Transverse colon (tissue), 4 donors: ENCODE data around the gene ANKLE1. TPM values are rescaled to one million over a fixed set of nuclear protein-coding genes. Genes with fewer than 3 reads are reported as not detected.

Source experiments
- DNase-seq: peaks from one replicate; pipeline ENCODE4 v3.0.0-alpha.2; 2019
- H3K27ac ChIP-seq, 4 donors: fragments of 200-600 bp; sonication (generic); 2 replicates each; pipeline ENCODE4 v1.5.1; 2016 to 2018; ENCODE audit warnings: inconsistent platforms in 4 of 4
- H3K27me3 ChIP-seq: fragments of 200-600 bp; sonication (generic); 2 replicates; pipeline ENCODE4 v1.5.1; 2017; ENCODE audit warnings: inconsistent platforms
- H3K36me3 ChIP-seq, 4 donors: fragments of 200-600 bp; sonication (generic); 2 replicates each; pipeline ENCODE4 v1.5.1; 2017 to 2019; ENCODE audit warnings: inconsistent platforms in 4 of 4
- H3K4me1 ChIP-seq, 4 donors: fragments of 200-600 bp; sonication (generic); 2 replicates each; pipeline ENCODE4 v1.5.1; 2017 to 2020; ENCODE audit warnings: inconsistent platforms in 4 of 4
- H3K4me3 ChIP-seq, 4 donors: fragments of 200-600 bp; sonication (generic); 1 replicate in 1 of 4; 2 replicates in 3 of 4; pipeline versions ENCODE4 v1.5.1 to v1.6.1; 2017 to 2019; ENCODE audit warnings: inconsistent platforms in 4 of 4
- H3K9me3 ChIP-seq, 2 donors: fragments of 200-600 bp; sonication (generic); 2 replicates each; pipeline ENCODE4 v1.5.1; 2017 to 2019; ENCODE audit warnings: inconsistent platforms in 2 of 2
- EP300 ChIP-seq: sonication (generic); formaldehyde crosslinking; IDR thresholded peaks from one replicate; pipeline ENCODE4 v1.6.1; 2017; ENCODE audit warnings: antibody characterized with exemption, low read depth
- POLR2A ChIP-seq: fragments of 450-650 bp; IDR thresholded peaks from one replicate; pipeline ENCODE4 v1.6.1; 2016; ENCODE audit warnings: antibody characterized with exemption, mild to moderate bottlenecking, moderate library complexity
- POLR2AphosphoS5 ChIP-seq, 3 donors: sonication (generic); formaldehyde crosslinking; IDR thresholded peaks; one replicate each; pipeline ENCODE4 v1.6.1; 2016; ENCODE audit warnings: antibody characterized with exemption in 3 of 3
- WGBS, 2 donors: methylation state at CpG; one replicate each; pipeline ENCODE4 v1.1.5; 2018; ENCODE audit warnings: low coverage in 1 of 2; 5-methylcytosine and 5-hydroxymethylcytosine counted together
- in situ Hi-C, 4 donors: fragments of 200-750 bp; cut with MboI; loops; one replicate each; pipeline versions ENCODE4 v1.15.0 to v1.15.1; 2017; ENCODE audit warnings: low sequenced_read_pairs in 3 of 4, low pct_ligation_motif_present in 1 of 4, low pct_unique_long_range_greater_than_20kb in 1 of 4
- intact Hi-C: fragments of 100-400 bp; cut with DNase I; formaldehyde crosslinking; loops from one replicate; pipeline ENCODE4 v1.15.1; 2023; ENCODE audit warnings: low total_unique reads
- total RNA-seq, 4 donors: library from RNA; depleted of rRNA; stranded (reverse); fragments of >200 nt; gene quantifications; one replicate each; pipeline ENCODE4 v1.1.0, GENCODE V29; 2016
- TF ChIP-seq, protein P1 (sequence below), 5 experiments: fragments of 200-600 bp in 3 of 5; fragments of 450-650 bp in 2 of 5; sonication (generic) in 3 of 5; IDR thresholded peaks; 1 replicate in 2 of 5; 2 replicates in 3 of 5; pipeline ENCODE4 v1.5.1; 2016 to 2017; ENCODE audit warnings: antibody characterized with exemption in 5 of 5, inconsistent platforms in 3 of 5, mild to moderate bottlenecking in 2 of 5, moderate library complexity in 1 of 5

Gene ANKLE1
- total RNA-seq, 4 donors from 2014 or later: 0.20 to 0.48 TPM; not detected in 2

DNA sequence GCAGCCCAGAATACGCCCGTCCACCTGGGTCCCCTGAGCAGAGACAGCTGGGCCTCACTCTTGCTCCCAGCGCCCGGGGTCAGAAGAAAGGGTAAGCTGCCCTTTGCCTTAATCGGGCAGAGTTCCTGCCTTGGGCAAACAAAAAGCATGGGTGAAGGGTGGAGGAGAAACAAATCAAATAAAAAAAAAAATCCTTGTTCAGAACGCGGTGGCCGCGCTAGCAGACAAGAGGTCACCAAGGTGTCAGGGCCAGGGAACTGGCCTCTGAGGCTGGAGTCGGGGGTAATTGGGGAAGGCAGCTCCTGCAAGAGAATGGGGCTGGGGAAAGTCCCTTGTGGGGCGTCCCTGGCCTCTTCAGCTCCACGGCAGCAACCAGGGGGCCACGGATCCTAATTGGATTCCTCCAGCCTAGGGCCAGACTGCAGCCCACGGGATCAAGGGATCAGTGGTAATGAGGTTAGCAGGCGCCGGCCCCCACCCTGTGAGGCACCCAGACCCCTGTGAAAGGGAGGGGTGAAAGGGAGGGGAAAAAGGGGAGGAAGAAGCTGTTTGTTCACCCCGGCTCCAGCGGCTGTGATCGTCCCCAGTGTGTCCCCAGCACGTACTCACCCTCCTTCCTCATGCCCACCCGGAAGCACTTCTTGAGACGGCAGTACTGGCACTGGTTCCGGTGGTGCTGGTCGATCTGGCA, 41.5 kb upstream of the ANKLE1 start:
- intact Hi-C loops (no loop called here), in situ Hi-C loops (no loop called here)
- peak in 1 of 3 donors; percentile 7 for TF ChIP-seq POLR2AphosphoS5 (IDR thresholded peaks at IDR 0.05)
- TF ChIP-seq, protein P1, sequence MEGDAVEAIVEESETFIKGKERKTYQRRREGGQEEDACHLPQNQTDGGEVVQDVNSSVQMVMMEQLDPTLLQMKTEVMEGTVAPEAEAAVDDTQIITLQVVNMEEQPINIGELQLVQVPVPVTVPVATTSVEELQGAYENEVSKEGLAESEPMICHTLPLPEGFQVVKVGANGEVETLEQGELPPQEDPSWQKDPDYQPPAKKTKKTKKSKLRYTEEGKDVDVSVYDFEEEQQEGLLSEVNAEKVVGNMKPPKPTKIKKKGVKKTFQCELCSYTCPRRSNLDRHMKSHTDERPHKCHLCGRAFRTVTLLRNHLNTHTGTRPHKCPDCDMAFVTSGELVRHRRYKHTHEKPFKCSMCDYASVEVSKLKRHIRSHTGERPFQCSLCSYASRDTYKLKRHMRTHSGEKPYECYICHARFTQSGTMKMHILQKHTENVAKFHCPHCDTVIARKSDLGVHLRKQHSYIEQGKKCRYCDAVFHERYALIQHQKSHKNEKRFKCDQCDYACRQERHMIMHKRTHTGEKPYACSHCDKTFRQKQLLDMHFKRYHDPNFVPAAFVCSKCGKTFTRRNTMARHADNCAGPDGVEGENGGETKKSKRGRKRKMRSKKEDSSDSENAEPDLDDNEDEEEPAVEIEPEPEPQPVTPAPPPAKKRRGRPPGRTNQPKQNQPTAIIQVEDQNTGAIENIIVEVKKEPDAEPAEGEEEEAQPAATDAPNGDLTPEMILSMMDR (IDR thresholded peaks at IDR 0.05): no peak
- Histone ChIP-seq H3K4me3 (peak overlapping the region in 2 of 4 donors; percentile 4 to 19), H3K4me1 (peaks cover 21 to 80% (median 60%) of the 10 kb centered on the region in 4 donors), H3K27me3 (no peaks in the 10 kb centered on the region), H3K9me3 (no peaks in the 10 kb centered on the region), H3K36me3 (no peaks in the 10 kb centered on the region), H3K27ac (peak overlapping the region; percentile 89 to 95 (median 94))
- DNase-seq: peak; percentile 58
- 34 to 49% methylated on average over 16 to 24 of the region's 24 CpGs for WGBS, 2 donors

DNA sequence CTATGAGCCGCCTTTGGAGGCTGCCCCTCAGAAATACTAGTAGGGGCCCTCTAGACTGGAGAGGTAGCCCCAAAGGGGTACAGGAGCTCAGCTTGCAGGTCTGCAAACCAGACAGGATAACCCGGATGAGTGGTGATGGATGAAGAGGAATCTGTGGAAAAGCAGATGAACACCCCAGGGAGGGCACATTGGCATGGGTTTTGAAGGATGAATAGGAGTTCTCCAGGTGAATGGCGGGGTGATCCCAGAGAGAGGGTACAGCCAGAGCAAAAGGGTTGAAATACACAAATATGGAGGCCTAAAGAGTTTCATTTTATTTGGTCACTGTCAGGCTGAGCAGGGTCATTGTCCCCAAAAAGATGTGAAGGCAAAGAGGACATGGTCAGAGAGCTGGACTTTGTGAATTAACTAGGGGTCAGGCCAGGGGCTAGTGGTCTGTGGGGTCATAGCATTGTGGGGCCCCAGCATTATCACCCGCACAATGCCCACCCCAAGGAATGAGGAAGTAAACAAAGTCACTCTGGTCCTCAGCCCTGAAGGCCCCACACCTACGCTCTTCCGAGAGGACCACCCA, 40.8 kb upstream of the ANKLE1 start:
- TF ChIP-seq, protein P1 (IDR thresholded peaks at IDR 0.05): no peak
- no peak for TF ChIP-seq POLR2A
- no peak for TF ChIP-seq EP300
- TF ChIP-seq POLR2AphosphoS5 (IDR thresholded peaks at IDR 0.05): no peak
- Histone ChIP-seq H3K36me3 (no peaks in the 10 kb centered on the region), H3K27me3 (no peaks in the 10 kb centered on the region), H3K4me1 (peaks cover 20 to 78% (median 55%) of the 10 kb centered on the region in 4 donors), H3K27ac (peak overlapping the region; percentile 89 to 95 (median 94)), H3K9me3 (no peaks in the 10 kb centered on the region), H3K4me3 (peak overlapping the region in 2 of 4 donors; percentile 4 to 19)
- no peak for DNase-seq
- intact Hi-C loops (no loop called here), in situ Hi-C loops (no loop called here)
- WGBS, 2 donors: 91 to 100% methylated on average over 1 to 6 of the region's 6 CpGs

DNA sequence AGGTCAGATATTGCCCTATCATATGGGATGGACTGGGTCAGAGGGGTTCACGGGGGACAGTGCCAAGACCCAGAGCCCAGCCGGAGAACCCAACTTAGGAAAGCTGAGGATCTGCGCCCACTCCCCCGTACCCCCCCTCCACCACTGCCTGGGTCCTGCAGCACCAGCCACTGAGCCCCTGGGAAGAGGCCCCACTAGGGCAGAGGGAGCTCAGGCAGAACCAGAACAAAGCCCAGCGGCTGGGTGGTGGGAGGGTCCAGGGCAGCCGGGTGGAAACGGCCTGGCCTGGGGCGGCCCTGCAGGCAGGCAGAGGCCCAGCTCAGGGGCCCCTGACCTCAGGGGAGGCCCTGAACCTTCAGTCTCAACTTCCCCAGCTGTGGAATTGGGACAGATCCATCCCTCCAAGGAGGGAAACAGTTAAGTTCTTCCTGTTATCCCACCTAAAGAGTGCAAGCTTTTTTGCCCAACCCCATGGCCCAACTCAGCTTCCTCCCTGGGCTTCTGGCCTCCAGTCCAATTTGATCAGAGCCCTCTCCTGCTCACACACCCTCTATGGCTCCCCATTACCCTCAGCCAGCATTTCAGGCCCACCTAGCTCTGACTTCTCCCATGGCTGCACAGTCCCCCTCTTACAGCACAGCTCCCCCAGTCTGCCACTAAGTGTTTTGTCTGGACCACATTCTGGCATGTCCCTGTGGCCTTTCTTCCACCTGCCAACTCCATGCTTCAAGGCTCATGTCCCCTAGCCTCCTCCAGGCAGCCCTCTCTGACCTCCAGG, 39.1 kb upstream of the ANKLE1 start:
- no peak for DNase-seq
- Histone ChIP-seq H3K36me3 (no peaks in the 10 kb centered on the region), H3K9me3 (no peaks in the 10 kb centered on the region), H3K27me3 (no peaks in the 10 kb centered on the region), H3K4me1 (peaks cover 22 to 75% (median 56%) of the 10 kb centered on the region in 4 donors), H3K4me3 (peak overlapping the region in 3 of 4 donors; percentile 63 to 95 (median 79)), H3K27ac (peak overlapping the region; percentile 89 to 95 (median 94))
- in situ Hi-C loops: no loop called here
- intact Hi-C loops: no loop called here
- no peak for TF ChIP-seq EP300
- TF ChIP-seq POLR2AphosphoS5 (IDR thresholded peaks at IDR 0.05): no peak
- TF ChIP-seq POLR2A: no peak
- TF ChIP-seq, protein P1 (IDR thresholded peaks at IDR 0.05): no peak
- WGBS, 2 donors: 54% methylated on average over 4 of the region's 8 CpGs; no CpG with 5 or more reads in 1 of the 2 donors

DNA sequence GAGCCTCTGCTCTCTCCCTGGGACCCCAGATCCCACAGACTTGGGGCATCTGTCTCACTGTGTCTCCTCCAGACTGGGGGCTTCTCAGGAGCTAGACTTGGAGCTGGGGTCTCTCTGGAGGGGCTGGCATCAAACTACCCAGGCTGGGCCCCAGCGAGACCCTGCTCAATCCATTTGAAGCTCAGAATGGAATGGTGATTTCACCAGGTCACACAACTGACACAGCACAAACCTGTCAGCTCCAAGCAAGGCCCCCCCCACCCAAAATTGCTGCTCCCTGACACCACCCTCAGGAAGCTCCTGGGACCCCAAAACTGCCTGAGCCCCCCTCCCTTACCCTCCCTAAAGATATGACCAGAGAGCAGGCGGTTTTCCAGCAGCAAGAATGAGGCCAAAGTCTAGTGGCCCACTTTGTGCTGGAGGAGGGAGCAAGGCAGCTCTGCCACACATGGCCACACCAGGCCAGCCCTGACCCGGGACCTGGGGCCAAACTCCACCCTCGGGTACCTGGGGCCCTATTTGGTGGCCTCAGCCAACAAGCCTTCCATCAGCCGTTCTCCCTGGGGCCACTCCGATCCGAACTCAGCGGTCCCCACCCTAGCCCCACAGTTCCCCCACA, 38.4 kb upstream of the ANKLE1 start:
- peak overlapping the region; percentile 63 to 97 (median 87) for H3K4me3 ChIP-seq
- H3K9me3 ChIP-seq: no peaks in the 10 kb centered on the region
- DNase-seq: peak; percentile 60
- no peaks in the 10 kb centered on the region for H3K27me3 ChIP-seq
- H3K4me1 ChIP-seq: peaks cover 28 to 75% (median 63%) of the 10 kb centered on the region in 4 donors
- WGBS, 2 donors: 28 to 53% methylated on average over 3 to 8 of the region's 8 CpGs
- no peaks in the 10 kb centered on the region for H3K36me3 ChIP-seq
- TF ChIP-seq, protein P1 (IDR thresholded peaks at IDR 0.05): no peak
- no peak for TF ChIP-seq POLR2A
- TF ChIP-seq POLR2AphosphoS5 (IDR thresholded peaks at IDR 0.05): peak in 1 of 3 donors; percentile 9
- TF ChIP-seq EP300: no peak
- in situ Hi-C loops (no loop called here), intact Hi-C loops (no loop called here)
- H3K27ac ChIP-seq: peak overlapping the region; percentile 89 to 95 (median 94)
